Lung (tissue), 12 donors: ENCODE results near the gene IQGAP3. TPM values are rescaled to one million over a fixed set of nuclear protein-coding genes. Genes with fewer than 3 reads are reported as not detected.

Experiments used
- ATAC-seq: fragments of 200-7000 bp; cut with Tn5 transposase; one replicate; pipeline ENCODE4 v1.9.1; 2020; ENCODE audit warnings: moderate number of reproducible peaks; ENCODE audit not compliant: insufficient read depth, low FRiP score
- DNase-seq, 3 donors: peaks; one replicate each; pipeline ENCODE4 v3.0.0-alpha.2; 2013 to 2017
- H3K27ac ChIP-seq, 2 donors: one replicate each; pipeline ENCODE4 v1.5.1; 2013; ENCODE audit warnings: mild to moderate bottlenecking in 2 of 2, moderate library complexity in 2 of 2, control low read depth in 1 of 2, inconsistent platforms in 1 of 2, low read depth in 1 of 2, low read length in 1 of 2
- H3K27me3 ChIP-seq, 3 donors: one replicate each; pipeline ENCODE4 v1.5.1; 2013; ENCODE audit warnings: low read length in 2 of 3; ENCODE audit not compliant: control insufficient read depth in 3 of 3, insufficient read depth in 3 of 3
- H3K36me3 ChIP-seq, 4 donors: one replicate each; pipeline ENCODE4 v1.5.1; 2013; ENCODE audit warnings: low read length in 4 of 4, mild to moderate bottlenecking in 1 of 4, moderate library complexity in 1 of 4; ENCODE audit not compliant: control insufficient read depth in 4 of 4, insufficient read depth in 4 of 4
- H3K4me1 ChIP-seq, 5 donors: one replicate each; pipeline ENCODE4 v1.5.1; 2013; ENCODE audit warnings: low read length in 5 of 5, mild to moderate bottlenecking in 2 of 5, moderate library complexity in 1 of 5; ENCODE audit not compliant: control insufficient read depth in 5 of 5, insufficient read depth in 5 of 5
- H3K4me3 ChIP-seq: one replicate; pipeline ENCODE4 v1.5.1; 2013; ENCODE audit warnings: mild to moderate bottlenecking, control low read depth, moderate library complexity
- H3K9ac ChIP-seq, 2 donors: one replicate each; pipeline ENCODE4 v1.5.1; 2013; ENCODE audit warnings: low read length in 2 of 2, control low read depth in 1 of 2; ENCODE audit not compliant: insufficient read depth in 1 of 2
- H3K9me3 ChIP-seq, 4 donors: one replicate each; pipeline ENCODE4 v1.5.1; 2013; ENCODE audit warnings: low read length in 3 of 4, mild to moderate bottlenecking in 1 of 4, moderate library complexity in 1 of 4; ENCODE audit not compliant: control insufficient read depth in 4 of 4, insufficient read depth in 3 of 4
- WGBS, 2 donors: extraction: QIAGEN DNeasy Blood & Tissue Kit; methylation state at CpG; one replicate each; pipeline ENCODE4 v1.1.7; 2013; 5-methylcytosine and 5-hydroxymethylcytosine counted together
- polyA plus RNA-seq, 2 donors: library from polyadenylated mRNA; stranded (reverse); fragments of 200-250 nt; gene quantifications; one replicate each; pipeline ENCODE4 v1.2.1, GENCODE V29; 2013
- total RNA-seq, 2 donors: library from RNA; depleted of rRNA in 1 of 2; stranded (reverse); fragments of >200 nt in 1 of 2; gene quantifications; one replicate each; pipeline ENCODE4 v1.2.1, GENCODE V29; 2014 to 2021
- TF ChIP-seq, protein P1 (sequence below): IDR thresholded peaks from 2 replicates; pipeline ENCODE4 v1.5.1; 2012; ENCODE audit warnings: mild to moderate bottlenecking; ENCODE audit errors: control extremely low read depth, extremely low read depth
- donor health status: control.
- donor health status: control.
- donor health status: Bipolar disorder and iron deficiency.
- donor health status: healthy.
- donor health status: DM: yes; HTN: yes; CAD: no.

The IQGAP3 gene
- total and polyA plus RNA-seq, 4 donors = 0.42 to 3.4 (median 1.2) TPM

- DNase-seq = no peak
- 75 to 76% methylated on average over 5 of the region's 5 CpGs for WGBS, 2 donors
- Histone ChIP-seq H3K9me3 (no peaks in the 10 kb centered on the region), H3K4me1 (no peaks in the 10 kb centered on the region), H3K27me3 (no peaks in the 10 kb centered on the region), H3K4me3 (no peak overlapping the region), H3K27ac (no peak overlapping the region), H3K9ac (no peak overlapping the region), H3K36me3 (peaks cover 0 to 13% (median 0%) of the 10 kb centered on the region in 4 donors)
- ATAC-seq = no peak
- TF ChIP-seq, protein P1, sequence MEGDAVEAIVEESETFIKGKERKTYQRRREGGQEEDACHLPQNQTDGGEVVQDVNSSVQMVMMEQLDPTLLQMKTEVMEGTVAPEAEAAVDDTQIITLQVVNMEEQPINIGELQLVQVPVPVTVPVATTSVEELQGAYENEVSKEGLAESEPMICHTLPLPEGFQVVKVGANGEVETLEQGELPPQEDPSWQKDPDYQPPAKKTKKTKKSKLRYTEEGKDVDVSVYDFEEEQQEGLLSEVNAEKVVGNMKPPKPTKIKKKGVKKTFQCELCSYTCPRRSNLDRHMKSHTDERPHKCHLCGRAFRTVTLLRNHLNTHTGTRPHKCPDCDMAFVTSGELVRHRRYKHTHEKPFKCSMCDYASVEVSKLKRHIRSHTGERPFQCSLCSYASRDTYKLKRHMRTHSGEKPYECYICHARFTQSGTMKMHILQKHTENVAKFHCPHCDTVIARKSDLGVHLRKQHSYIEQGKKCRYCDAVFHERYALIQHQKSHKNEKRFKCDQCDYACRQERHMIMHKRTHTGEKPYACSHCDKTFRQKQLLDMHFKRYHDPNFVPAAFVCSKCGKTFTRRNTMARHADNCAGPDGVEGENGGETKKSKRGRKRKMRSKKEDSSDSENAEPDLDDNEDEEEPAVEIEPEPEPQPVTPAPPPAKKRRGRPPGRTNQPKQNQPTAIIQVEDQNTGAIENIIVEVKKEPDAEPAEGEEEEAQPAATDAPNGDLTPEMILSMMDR = no peak
Measured at GRCh38 chr1:156552518-156552917, 19.8 kb downstream of the IQGAP3 start.

- DNase-seq (no peak), ATAC-seq (no peak)
- no peaks in the 10 kb centered on the region for H3K27me3 ChIP-seq
- H3K4me1 ChIP-seq = no peaks in the 10 kb centered on the region
- H3K4me3 ChIP-seq = no peak overlapping the region
- no peak overlapping the region for H3K9ac ChIP-seq
- no peak overlapping the region for H3K27ac ChIP-seq
- no peaks in the 10 kb centered on the region for H3K9me3 ChIP-seq
- 74 to 80% methylated on average over 6 of the region's 6 CpGs for WGBS, 2 donors
- TF ChIP-seq, protein P1 = no peak
- peaks cover 0 to 13% (median 0%) of the 10 kb centered on the region in 4 donors for H3K36me3 ChIP-seq
Measured at GRCh38 chr1:156551869-156552268, 20.5 kb downstream of the IQGAP3 start.

DNA sequence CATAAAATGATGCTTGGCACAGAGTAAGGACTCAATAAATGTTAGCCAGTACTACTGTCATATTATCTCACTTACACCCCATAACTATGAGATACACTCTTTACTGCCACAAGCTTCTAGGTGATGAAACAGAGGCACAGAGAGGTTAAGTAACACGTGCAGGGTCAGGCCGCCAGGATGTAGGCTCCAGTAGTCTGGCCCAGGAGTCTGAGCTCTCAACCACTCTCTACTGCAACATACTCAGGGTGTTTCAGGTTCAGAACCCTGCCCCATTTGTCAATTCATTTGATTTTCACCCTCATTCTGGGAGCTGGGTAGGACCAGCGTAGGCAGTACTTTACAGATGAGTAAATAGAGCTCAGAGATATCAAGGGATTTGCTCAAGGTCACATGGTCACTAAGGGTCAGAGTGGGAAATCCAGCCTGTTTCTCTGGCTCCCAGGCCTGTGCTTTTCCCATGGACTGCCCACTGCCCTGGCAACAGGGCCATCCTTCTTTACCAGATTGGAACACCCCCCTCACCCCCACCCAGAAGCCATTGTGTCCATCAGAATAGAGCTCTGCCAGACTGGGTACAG is 21.2 kb downstream of the IQGAP3 start:
- H3K9me3 ChIP-seq = no peaks in the 10 kb centered on the region
- ATAC-seq (no peak), DNase-seq (no peak)
- no peak overlapping the region for H3K9ac ChIP-seq
- H3K27me3 ChIP-seq = no peaks in the 10 kb centered on the region
- TF ChIP-seq, protein P1 = no peak
- 67 to 85% methylated on average over 3 of the region's 3 CpGs for WGBS, 2 donors
- no peak overlapping the region for H3K4me3 ChIP-seq
- peaks cover 0 to 9% (median 0%) of the 10 kb centered on the region in 4 donors for H3K36me3 ChIP-seq
- H3K4me1 ChIP-seq = no peaks in the 10 kb centered on the region
- H3K27ac ChIP-seq = no peak overlapping the region

DNA sequence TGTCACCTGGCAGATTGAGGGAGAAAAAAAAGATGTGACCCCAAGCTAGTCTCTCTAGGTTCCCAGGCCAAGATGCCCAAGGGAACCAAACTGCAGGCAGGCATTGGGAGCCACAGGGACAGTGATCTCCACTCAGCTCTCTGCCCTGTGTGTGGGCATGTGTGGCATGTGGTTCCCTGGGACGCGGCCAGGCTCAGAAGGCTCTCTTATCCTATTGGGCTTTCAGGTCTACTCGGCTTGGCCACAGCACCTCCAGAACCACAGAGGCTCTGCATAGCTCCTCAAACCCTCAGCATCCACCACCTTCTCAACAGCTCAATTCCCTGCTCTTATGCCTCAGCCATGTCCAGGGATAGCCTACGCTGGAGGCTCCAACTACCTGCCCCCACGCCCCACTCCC is 22.0 kb downstream of the IQGAP3 start:
- 78 to 90% methylated on average over 5 of the region's 5 CpGs for WGBS, 2 donors
- TF ChIP-seq, protein P1 = no peak

More for the DNA sequence above, 22.0 kb downstream of the IQGAP3 start:
- H3K4me3 ChIP-seq = no peak overlapping the region
- peaks cover 0 to 6% (median 0%) of the 10 kb centered on the region in 4 donors for H3K36me3 ChIP-seq
- H3K4me1 ChIP-seq = no peaks in the 10 kb centered on the region
- H3K27ac ChIP-seq = no peak overlapping the region
- H3K9ac ChIP-seq = no peak overlapping the region
- no peaks in the 10 kb centered on the region for H3K27me3 ChIP-seq
- H3K9me3 ChIP-seq = no peaks in the 10 kb centered on the region
- DNase-seq = no peak
- ATAC-seq = no peak
